Natural killer cell (primary cell): ENCODE results near the gene PTPRT. TPM values are rescaled to one million over a fixed set of nuclear protein-coding genes. Genes with fewer than 3 reads are reported as not detected.

Source experiments
- ATAC-seq, 3 donors: fragments of 150-1000 bp in 2 of 3; fragments of 200-7000 bp in 1 of 3; cut with Tn5 transposase; 1 replicate in 1 of 3; 2 replicates in 2 of 3; pipeline ENCODE4 v1.10.0; 2021; ENCODE audit warnings: mild to moderate bottlenecking in 2 of 3, moderate library complexity in 2 of 3
- DNase-seq, 2 donors: peaks; one replicate each; pipeline versions ENCODE4 v3.0.0 to v3.0.0-alpha.2; 2013 to 2021; ENCODE audit warnings: mixed read lengths in 1 of 2
- H3K27ac ChIP-seq: one replicate; pipeline ENCODE4 v1.5.1; 2013; ENCODE audit warnings: mild to moderate bottlenecking, low read length
- H3K27me3 ChIP-seq: one replicate; pipeline ENCODE4 v1.6.1; 2013; ENCODE audit warnings: low read length; ENCODE audit not compliant: control insufficient read depth, insufficient read depth
- H3K36me3 ChIP-seq: one replicate; pipeline ENCODE4 v1.6.1; 2013; ENCODE audit warnings: low read length; ENCODE audit not compliant: control insufficient read depth, insufficient read depth
- H3K4me1 ChIP-seq: one replicate; pipeline ENCODE4 v1.6.1; 2013; ENCODE audit warnings: low read length; ENCODE audit not compliant: control insufficient read depth, insufficient read depth
- H3K4me3 ChIP-seq: one replicate; pipeline ENCODE4 v1.5.1; 2013; ENCODE audit warnings: low read length
- H3K9me3 ChIP-seq: one replicate; pipeline ENCODE4 v1.6.1; 2013; ENCODE audit warnings: low read length; ENCODE audit not compliant: control insufficient read depth, insufficient read depth
- H3K27ac Mint-ChIP-seq, 2 donors: one replicate each; pipeline ENCODE4 v1.8.0; 2022; ENCODE audit warnings: mild to moderate bottlenecking in 2 of 2, mixed read lengths in 2 of 2, moderate library complexity in 1 of 2
- H3K27me3 Mint-ChIP-seq, 2 donors: one replicate each; pipeline ENCODE4 v1.8.0; 2022; ENCODE audit warnings: low read depth in 2 of 2, mixed read lengths in 2 of 2
- H3K36me3 Mint-ChIP-seq: one replicate; pipeline ENCODE4 v1.8.0; 2022; ENCODE audit warnings: mixed read lengths
- H3K4me1 Mint-ChIP-seq, 2 donors: one replicate each; pipeline ENCODE4 v1.8.0; 2022; ENCODE audit warnings: mixed read lengths in 2 of 2
- H3K4me3 Mint-ChIP-seq: one replicate; pipeline ENCODE4 v1.8.0; 2022; ENCODE audit warnings: mild to moderate bottlenecking, moderate library complexity, mixed read lengths
- H3K9me3 Mint-ChIP-seq, 2 donors: one replicate each; pipeline ENCODE4 v1.8.0; 2022; ENCODE audit warnings: mixed read lengths in 2 of 2
- CTCF ChIP-seq: fragments of 200-600 bp; IDR thresholded peaks from one replicate; pipeline ENCODE4 v1.8.0; 2022; ENCODE audit warnings: antibody characterized with exemption
- WGBS: methylation state at CpG from one replicate; pipeline ENCODE4 v1.1.7; 2013; ENCODE audit warnings: missing lambda C conversion rate; ENCODE audit not compliant: insufficient coverage; 5-methylcytosine and 5-hydroxymethylcytosine counted together
- intact Hi-C: fragments of 100-400 bp; cut with micrococcal nuclease; formaldehyde crosslinking; loops from one replicate; pipeline ENCODE4 v1.14.2; 2022
- total RNA-seq, 4 donors: library from RNA; stranded (reverse); fragments of 120-200 nt in 1 of 4; gene quantifications; one replicate each; pipeline versions ENCODE4 v1.2.3 to v1.2.4, GENCODE V29; 2013 to 2022

PTPRT gene
- total RNA-seq, 3 donors from 2014 or later (not counting 1 experiment from before 2014, with no cell fraction given): not detected

DNA sequence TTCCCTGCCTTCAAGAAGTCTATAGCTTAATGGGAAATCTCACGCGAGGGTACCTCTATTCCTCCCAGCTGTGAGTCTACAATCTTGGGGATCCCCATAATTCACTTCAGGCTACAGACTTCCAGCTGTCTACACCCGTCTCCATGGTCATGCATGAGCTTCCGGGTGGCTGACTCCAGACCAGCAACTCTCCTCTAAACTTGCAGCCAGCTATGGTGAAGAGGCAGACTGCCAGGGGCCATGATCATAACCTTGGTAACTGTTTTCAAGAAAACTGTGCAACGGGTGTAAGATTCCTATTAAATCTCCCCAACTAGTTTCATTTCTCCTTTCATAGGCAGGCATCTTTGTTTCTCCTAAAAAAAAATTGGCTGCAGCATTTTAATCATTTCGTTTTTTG is 1037.1 kb downstream of the PTPRT start:
- Mint-ChIP-seq H3K27ac (no peak overlapping the region), H3K36me3 (no peaks in the 10 kb centered on the region), H3K4me3 (no peak overlapping the region), H3K9me3 (peaks cover 3 to 8% of the 10 kb centered on the region in 2 donors), H3K4me1 (no peaks in the 10 kb centered on the region), H3K27me3 (no peaks in the 10 kb centered on the region)
- no peaks in the 10 kb centered on the region for H3K36me3 ChIP-seq
- intact Hi-C loops: no loop called here
- no peak for DNase-seq
- H3K4me3 ChIP-seq: no peak overlapping the region
- WGBS: 84% methylated on average over 6 of the region's 6 CpGs
- H3K9me3 ChIP-seq: peaks cover 6% of the 10 kb centered on the region
- no peak for ATAC-seq
- no peaks in the 10 kb centered on the region for H3K4me1 ChIP-seq
- no peak overlapping the region for H3K27ac ChIP-seq
- H3K27me3 ChIP-seq: no peaks in the 10 kb centered on the region
- TF ChIP-seq CTCF: no peak

DNA sequence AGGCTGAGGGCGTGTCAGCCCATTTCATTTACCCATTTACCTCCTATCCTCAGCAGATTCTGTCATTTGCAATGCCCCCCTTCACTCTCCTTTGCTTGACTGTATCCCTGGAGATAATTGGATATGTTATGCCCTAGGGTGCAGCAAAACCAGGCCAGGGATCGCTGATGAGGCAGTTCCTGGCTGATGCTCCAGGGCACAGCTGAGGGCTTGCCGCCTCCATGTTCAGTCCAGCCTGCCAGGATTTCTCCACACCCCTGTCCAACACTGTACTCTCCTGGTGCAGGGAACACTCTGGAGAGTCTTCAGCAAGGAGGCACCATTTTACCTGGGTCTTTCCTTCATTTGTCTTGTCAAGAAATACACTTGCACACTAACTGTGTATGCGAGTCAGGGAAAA is 1039.5 kb downstream of the PTPRT start:
- WGBS: 84% methylated on average over 4 of the region's 4 CpGs
- no peaks in the 10 kb centered on the region for H3K36me3 Mint-ChIP-seq

GRCh38 chr20:42138729-42139128 is 1051.0 kb downstream of the PTPRT start:
- Histone ChIP-seq H3K4me1 (no peaks in the 10 kb centered on the region), H3K27me3 (no peaks in the 10 kb centered on the region), H3K9me3 (no peaks in the 10 kb centered on the region), H3K27ac (no peak overlapping the region), H3K36me3 (no peaks in the 10 kb centered on the region), H3K4me3 (no peak overlapping the region)
- peaks cover 0 to 6% of the 10 kb centered on the region in 2 donors for H3K9me3 Mint-ChIP-seq
- DNase-seq: no peak
- no peaks in the 10 kb centered on the region for H3K27me3 Mint-ChIP-seq
- TF ChIP-seq CTCF: no peak
- H3K4me3 Mint-ChIP-seq: no peak overlapping the region
- intact Hi-C loops: no loop called here
- WGBS: 78% methylated on average over 3 of the region's 4 CpGs
- no peaks in the 10 kb centered on the region for H3K36me3 Mint-ChIP-seq
- no peaks in the 10 kb centered on the region for H3K4me1 Mint-ChIP-seq
- no peak overlapping the region for H3K27ac Mint-ChIP-seq
- no peak for ATAC-seq

More for the DNA sequence above, 1039.5 kb downstream of the PTPRT start:
- intact Hi-C loops: no loop called here
- Histone ChIP-seq H3K27ac (no peak overlapping the region), H3K9me3 (peaks cover 6% of the 10 kb centered on the region), H3K36me3 (no peaks in the 10 kb centered on the region), H3K4me1 (no peaks in the 10 kb centered on the region), H3K27me3 (no peaks in the 10 kb centered on the region), H3K4me3 (no peak overlapping the region)
- Mint-ChIP-seq H3K27me3 (no peaks in the 10 kb centered on the region), H3K27ac (no peak overlapping the region), H3K9me3 (peaks cover 0 to 11% of the 10 kb centered on the region in 2 donors), H3K4me3 (no peak overlapping the region), H3K4me1 (no peaks in the 10 kb centered on the region)
- DNase-seq (no peak), ATAC-seq (no peak)
- TF ChIP-seq CTCF: no peak
